ENCODE data around the gene GNA12.

GRCh38 chr7:2792235-2792634 lies 51.9 kb downstream of the GNA12 start:
- no peak for TF ChIP-seq EZH2phosphoT487 (IDR thresholded peaks at IDR 0.05; ENCODE audit: insufficient read depth, low read depth)
- no peak for TF ChIP-seq EZH2 (IDR thresholded peaks at IDR 0.05; ENCODE audit: insufficient read depth, poor library complexity, severe bottlenecking)

Data from GM23248 (cell line).